NCI-H748 (cell line): ENCODE results near the gene KCTD8.
A peak's percentile ranks its signal among the peaks of the same experiment; 100 is the strongest.
"Not testable (repeated sequence)": the region's sequence is repeated elsewhere in the genome, so short reads cannot be mapped to it uniquely, and the experiment has no call there.

Source experiments
- DNase-seq: peaks from one replicate; lab custom pipeline; 2025; ENCODE audit not compliant: unreplicated experiment; lab: John Stamatoyannopoulos, UW

Gene KCTD8

DNA sequence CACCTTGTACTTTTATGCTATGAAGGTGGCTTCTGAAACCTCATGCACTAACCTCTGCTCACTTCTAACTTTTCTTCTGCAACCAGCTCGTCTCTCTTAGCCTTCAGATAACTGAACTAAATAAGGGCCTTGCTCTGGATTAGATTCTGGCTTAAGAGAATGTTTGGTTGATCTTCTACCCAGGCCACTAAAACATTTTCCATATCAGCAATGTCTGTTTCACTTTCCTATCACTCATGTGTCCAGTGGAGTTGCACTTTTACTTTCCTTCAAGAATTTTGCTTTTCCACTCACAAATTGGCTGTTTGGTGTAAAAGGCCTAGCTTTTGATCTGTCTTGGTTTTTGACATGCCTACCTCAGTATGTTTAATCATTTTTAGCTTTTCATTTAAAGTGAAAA is 105.8 kb downstream of the KCTD8 start:
- DNase-seq: no peak

DNA sequence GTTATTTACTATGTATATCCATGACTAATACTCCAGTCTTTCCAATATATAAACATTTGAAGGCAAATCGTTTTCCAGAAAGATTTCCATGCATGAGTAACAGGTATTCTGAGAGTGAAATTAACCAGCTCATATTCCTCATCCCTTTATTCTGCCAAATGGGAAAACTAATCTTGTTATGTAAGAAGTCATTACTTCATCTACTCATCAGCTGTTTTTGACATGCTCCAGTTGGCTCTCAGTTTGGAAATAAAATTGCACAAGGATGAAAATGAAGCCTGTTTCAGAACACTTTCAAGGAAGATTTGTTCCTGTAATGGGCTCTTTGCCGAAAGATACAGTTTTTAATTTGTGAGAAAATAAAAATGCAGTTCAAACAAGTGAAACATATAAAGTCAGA is 121.9 kb downstream of the KCTD8 start:
- no peak for DNase-seq

DNA sequence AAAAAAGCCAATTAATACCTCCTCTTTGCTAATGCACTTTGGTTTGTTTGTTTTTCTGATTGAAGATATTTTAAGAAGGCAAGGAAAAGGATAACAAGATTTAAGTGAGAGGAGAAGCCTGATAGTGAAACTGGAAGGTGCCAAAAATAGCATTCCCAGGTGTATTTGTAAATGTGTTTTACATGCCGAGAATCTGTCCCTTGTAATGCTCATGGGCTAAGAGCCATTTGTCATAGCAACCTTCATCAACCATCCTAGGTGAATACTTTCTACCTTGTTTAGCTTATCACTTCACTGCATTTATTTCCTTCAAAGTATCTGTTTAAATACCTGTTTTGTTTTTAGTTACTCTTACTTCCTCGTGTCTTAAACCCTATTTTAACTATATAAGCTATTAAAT is 127.8 kb downstream of the KCTD8 start:
- peak; percentile 72 for DNase-seq

DNA sequence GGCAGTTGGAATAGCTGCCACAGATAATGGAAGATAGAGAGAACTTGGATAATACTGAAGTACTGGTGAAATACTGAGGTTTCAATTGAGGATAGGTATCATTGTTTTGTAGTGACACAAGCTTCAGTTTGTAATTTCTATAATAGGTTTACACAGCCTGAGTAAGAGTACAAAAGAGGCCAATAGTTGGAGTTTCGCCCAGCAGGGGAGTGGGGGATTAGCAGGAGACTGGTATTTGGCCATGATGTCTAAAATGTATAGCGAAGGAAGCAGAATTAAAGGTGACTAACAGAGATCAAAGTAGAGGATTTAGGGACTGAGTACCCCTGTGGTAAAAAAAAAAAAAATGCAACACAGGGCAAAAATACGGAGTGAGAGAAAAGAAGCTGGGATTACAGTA is 129.5 kb downstream of the KCTD8 start:
- DNase-seq: peak; percentile 73

DNA sequence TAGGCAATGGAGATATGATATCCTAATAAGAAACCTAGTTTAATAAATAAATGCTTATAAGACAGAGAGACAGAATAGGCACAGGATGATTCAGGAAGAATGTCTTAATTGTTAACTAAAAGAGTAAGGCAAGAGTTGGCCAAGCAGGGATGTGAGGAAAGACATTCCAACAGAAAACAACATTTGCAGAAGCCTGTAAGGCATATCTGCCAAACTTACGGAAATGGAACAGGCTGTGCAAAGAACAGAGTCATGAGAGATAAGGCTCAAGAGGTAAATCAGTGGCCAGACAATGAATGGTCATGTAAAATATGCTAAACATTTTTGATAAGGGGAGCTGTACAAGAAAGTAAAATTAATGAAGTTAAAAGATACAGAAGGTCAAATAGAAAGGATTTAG is 134.9 kb downstream of the KCTD8 start:
- DNase-seq: no peak

DNA sequence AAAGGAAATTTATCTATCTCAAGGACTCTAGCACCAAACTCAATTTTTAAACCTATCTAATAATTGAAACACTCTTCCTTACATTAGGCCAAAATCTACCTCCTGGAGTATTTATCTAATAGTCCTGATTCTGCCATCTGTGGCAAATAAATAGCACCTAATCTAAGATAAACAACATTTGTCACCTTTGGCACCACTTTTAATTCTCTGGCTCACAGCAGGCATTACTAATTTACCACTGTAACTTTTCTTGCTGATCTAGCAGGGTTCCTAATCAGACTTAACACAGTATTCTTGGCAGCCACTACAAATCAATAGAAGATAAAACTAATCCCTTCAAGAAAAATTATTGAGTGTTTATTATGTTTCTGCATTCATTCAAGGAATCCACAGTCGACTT is 161.1 kb downstream of the KCTD8 start:
- no peak for DNase-seq

DNA sequence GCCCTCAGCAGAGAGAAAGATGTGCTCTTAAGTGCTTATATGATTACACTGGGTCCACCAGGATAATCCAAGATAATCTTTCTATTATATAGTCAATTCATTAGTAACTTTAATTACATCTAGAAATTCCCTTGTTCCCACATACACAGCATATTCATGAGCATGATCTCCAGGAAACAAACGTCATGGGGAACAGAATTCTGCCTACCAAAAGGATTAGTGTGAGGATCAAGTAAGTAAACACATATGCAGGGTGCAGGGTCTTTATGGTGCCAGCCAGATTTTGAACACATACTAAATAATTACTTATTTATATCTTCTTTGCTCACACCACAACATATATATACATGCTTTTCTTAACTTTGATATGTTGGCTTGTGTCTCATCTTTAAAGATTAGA is 169.1 kb downstream of the KCTD8 start:
- DNase-seq: no peak

DNA sequence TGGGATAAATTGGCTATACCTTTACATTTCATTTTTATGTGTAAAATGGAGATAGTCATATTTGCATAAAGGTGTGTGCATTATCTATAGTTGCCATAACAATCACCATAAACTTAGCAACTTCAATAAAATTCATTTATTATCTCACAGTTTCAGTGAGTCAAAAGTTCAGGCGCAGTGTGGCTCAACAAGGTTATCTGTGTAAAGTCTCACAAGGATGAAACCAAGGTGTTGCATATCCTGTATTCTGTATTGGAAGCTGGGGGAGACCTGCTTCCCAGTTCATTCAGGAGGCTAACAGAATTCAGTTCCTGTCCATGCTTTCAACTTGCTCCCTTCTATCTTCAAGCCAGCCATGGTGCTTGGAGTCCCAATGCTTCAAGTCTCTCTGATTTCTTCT is 169.5 kb downstream of the KCTD8 start:
- DNase-seq: no peak

DNA sequence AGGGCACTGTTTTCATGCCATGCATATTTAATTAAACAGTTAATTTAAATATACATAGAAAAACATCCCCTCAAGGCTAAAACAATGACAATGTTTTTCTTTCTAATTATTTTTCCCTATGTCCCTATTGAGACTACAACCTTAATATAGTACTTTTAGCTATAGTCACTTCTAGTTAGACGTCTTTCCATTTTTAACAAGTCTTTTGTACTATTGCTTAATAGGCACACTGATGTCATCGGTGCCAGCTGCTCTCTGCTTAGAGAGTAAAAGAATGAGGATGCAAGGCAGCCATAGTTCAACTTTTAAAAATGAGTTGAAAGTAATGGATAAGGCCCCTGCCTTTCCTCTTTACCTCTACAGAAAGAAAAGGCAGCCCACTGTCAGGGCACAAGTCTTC is 191.1 kb downstream of the KCTD8 start:
- DNase-seq: no peak

DNA sequence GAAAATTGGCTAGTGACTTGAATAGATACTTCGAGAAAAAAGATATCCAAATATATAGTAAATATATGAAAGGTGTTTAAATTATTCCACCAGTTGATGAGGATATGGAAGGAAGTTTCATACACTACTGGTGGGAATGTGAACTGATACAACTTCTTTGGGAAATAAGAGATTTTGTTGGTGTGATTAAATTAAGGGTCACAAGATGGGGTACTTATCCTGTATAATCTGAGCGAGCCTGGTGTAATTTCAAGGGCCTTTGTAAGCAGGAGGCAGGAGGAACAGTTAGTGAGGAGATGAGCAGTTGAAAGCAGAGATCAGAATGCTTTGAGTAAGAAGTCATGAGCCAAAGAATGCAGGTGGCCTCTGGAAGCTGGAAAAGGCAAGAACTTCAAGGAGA is 192.2 kb downstream of the KCTD8 start:
- peak; percentile 11 for DNase-seq

DNA sequence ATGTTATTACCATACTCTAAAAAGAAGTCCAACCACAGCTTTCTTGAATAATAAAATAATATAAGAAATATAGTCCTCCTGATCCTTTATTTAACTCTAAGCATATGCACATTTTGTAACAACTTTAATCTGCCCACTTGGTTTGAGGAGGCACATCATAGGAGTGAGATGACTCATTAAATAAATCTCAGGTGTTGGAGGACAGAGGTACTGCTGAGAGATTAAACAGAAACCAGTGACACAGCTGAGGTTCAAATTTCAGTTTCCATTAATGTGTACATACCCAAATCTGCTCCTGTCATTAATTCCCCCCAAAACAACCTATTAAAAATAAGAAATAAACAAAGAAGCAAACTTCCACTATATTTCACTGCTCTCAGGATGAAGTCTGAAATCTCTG is 211.0 kb downstream of the KCTD8 start:
- peak; percentile 5 for DNase-seq

DNA sequence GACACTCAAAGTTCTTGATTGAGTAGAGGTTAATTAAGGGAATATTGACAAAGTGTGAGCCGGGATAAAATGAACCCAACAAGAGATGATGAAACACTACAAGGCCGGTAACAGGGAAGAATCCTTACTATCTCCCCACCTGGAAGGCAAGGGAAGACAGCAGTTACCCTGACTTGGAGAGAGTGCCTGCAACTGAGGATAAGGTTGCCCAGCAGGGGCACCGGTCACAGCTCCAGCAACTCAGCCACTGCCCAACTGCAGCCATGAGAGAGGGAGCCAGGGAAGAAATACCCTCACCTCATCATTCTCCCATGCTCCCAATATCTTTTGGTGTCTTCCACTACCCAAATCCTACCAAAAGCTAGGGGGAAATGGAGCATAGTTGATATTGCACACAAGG is 212.7 kb downstream of the KCTD8 start:
- no peak for DNase-seq

DNA sequence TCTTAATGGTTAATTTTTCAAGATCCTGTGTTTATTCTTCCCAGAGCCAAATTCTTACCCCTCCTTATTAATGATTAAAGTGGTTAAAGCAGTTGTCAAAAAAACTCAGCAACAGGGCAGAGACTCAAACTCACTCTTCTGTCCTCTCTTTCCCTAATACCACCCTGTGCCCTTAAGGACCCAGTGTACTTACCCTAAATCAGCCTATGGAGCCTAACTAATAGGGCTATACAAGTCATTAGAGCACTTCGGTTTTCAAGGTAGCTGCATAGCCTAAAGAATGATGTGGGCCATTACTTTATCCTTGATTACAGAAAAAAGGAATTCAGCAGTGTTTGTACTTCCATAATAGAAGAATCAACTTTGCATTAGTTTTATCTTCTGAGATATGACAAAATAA is 216.3 kb downstream of the KCTD8 start:
- DNase-seq: no peak

DNA sequence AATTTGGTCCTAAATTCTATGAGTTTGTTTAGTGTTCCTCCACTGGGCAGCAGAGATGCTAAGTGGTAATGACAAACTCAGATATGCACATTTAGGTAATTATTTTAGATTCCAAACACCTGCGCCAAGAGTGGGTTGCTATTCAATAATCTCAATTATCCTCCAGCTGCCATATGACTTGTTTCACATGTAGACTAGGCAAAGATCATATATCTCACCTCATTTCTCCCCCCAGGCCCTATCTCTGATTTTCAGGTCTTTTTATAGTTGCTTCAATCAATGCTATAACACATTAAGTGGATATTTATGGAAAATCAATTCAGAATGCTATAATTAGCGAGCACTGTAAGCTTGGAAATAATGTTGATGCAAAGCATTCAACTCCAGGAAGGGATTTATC is 217.6 kb downstream of the KCTD8 start:
- DNase-seq: peak; percentile 77

DNA sequence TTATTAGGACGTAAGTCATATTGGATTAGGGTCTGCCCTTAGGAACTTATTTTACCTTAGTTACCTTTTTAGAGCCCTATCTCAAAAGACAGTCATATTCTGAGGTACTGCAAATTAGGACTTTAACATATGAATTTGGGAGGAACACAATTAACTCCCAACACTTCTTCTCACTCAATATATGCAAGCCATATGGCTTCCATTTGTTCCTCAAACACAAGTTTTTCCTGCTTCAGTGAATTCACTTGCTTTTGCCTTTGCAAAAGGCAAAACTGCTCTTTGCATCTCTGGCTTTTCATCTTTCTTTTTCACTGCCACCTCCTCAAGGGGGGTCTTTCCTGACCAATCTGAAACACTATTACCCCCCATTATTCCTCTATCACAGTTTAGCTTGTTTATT is 220.3 kb downstream of the KCTD8 start:
- no peak for DNase-seq

DNA sequence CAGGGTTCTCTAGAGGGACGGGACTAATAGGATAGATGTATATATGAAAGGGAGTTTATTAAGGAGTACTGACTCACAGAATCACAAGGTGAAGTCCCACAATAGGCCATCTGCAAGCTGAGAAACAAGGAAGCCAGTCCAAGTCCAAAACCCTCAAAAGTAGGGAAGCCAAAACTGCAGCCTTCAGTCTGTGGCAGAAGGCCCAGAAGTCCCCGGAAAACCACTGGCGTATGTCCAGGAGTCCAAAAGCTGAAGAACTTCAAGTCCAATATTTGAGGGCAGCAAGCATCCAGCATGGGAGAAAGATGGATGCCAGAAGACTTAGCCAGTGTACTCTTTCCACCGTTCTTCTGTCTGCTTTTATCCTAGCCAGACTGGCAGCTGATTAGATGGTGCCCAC is 227.2 kb downstream of the KCTD8 start:
- DNase-seq: no peak

DNA sequence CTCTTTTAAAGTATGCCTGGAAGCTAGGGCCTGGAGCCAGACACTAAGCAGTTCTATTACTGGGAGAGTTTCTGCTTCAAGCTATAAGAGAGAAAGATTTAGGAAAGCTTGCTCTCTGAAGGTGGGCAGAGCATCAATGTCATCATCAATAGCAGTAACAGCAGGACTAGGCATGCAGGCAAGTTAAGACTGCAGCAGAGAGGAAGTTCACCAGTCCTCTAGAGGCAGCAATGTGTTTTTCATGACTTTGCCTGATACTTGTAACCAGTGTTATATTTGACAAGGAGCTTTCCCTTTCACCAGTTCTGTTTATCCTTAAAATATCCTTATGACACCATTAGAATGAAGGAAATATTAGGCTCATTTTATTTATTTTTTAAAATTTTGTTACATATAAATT is 237.9 kb downstream of the KCTD8 start:
- DNase-seq: no peak

DNA sequence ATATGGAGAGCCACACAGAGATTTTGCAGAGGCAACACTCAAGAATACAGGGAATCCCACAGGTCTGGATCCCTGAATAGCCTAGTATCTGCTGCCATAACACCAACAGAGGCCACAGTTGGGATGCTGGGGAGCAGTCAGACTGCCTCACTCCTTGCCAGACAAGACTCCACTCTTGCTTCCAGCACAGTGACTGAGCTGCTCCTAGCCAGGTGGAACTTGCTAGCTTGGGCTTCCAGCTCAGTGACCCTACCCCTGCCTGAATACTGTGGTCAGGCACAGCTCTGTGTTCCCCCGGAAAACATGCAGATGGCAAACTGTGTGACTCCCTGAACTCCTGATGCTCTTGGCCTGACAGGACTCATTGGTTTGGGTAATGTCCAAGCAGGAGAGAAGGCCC is 251.8 kb downstream of the KCTD8 start:
- DNase-seq: no peak

DNA sequence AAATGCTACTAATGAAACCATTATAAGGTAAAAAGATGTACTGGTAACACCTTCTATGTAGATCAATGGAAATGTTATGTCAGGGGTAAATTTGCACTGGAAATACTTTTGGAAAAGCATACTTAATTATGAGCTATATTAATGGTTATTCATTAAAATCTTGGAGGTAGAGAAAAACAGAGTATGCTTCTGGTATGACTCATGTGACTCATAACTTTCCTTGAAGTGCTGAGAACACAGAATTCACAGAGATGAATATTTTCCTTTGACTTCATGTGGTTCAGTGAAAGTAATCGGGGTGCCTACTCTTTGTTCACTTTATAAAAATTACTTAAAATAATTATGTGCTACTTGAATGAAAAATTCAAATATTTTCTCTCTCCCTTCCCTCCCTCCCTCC is 254.2 kb downstream of the KCTD8 start:
- no peak for DNase-seq

DNA sequence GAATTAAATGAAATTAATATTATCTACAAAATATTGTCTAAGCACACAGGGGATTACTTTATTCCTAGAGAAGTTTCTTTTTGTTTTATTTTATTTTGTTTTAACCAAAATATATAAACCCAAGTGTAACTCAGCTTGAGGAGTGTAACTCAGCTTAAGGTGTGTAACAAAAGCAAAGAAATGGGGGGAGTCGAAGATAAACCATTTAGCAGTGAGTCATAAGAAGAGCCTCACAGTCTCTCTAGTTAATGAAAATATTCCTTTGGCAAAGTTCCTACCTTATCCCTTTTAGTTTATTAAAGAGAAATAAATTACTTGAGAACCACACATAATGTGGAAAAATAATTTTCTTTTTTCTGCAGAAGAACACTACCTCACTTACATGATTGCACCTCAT is 261.8 kb downstream of the KCTD8 start:
- DNase-seq: no peak

DNA sequence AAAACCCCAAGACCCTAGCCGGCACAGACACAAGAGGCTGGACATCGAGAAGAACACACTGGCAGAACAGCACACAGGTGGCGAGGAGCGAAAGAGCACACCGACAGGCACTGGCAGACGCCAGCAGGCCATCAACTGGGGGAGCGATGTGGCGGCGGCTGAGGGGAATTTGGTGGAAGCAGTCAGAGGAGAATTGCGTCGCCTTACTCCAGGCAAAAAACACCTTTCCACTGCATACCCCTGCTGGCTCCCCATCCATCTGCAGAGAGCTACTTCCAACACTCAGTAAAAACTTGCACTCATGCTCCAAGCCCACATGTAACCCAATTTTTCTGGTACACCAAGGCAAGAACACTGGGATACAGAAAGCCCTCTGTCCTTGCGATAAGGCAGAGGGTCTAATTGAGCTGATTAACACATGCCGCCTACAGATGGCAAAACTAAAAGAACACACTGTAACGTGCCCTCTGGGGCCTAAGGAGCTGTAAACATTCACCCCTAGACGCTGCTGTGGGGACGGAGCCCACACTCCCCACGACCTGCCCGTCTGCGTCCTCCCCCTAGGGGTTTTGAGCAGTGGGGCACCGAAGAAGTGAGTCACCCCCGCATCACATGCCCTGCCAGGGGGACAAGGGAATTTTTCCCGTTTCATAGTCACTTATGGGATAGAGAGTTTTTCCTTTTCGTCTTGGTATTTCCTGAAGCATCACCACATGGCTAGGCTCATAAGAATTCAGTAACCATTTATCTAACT is 262.3 kb downstream of the KCTD8 start:
- no peak for DNase-seq

DNA sequence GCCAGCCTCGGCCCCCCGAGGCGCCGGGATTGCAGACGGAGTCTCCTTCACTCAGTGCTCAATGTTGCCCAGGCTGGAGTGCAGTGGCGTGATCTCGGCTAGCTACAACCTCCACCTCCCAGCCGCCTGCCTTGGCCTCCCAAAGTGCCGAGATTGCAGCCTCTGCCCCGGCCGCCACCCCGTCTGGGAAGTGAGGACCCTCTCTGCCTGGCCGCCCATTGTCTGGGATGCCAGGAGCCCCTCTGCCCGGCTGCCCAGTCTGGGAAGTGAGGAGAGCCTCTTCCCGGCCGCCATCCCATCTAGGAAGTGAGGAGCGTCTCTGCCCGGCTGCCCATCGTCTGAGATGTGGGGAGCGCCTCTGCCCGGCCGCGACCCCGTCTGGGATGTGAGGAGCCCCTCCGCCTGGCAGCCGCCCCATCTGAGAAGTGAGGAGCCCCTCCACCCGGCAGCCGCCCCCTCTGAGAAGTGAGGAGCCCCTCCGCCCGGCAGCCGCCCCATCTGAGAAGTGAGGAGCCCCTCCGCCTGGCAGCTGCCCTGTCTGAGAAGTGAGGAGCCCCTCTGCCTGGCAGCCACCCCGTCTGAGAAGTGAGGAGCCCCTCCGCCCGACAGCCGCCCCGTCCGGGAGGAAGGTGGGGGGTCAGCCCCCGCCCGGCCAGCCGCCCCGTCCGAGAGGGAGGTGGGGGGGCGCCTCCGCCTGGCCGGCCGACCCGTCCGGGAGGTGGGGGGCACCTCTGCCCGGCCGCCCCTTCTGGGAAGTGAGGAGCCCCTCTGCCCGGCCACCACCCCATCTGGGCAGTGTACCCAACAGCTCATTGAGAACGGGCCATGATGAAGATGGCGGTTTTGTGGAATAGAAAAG is 266.9 kb downstream of the KCTD8 start:
- DNase-seq: not testable (repeated sequence)

DNA sequence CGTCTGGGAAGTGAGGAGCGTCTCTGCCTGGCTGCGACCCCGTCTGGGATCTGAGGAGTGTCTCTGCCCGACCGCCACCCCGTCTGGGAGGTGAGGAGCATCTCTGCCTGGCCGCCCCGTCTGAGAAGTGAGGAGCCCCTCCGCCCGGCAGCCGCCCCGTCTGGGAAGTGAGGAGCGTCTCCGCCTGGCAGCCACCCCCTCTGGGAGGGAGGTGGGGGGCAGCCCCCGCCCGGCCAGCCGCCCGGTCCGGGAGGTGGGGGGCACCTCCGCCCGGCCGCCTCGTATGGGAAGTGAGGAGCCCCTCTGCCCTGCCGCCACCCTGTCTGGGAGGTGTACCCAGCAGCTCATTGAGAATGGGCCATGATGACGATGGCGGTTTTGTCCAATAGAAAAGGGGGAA is 280.8 kb downstream of the KCTD8 start:
- not testable (repeated sequence) for DNase-seq
